Measurements from ENCODE around the gene CDH23.

- no peak for TF ChIP-seq EZH2 (IDR thresholded peaks at IDR 0.05; ENCODE audit: insufficient read depth, poor library complexity, severe bottlenecking)
- no peak for TF ChIP-seq EZH2phosphoT487 (IDR thresholded peaks at IDR 0.05; ENCODE audit: insufficient read depth, low read depth)
Observed at GRCh38 chr10:71467161-71467560, 70.4 kb downstream of the CDH23 start.

All from GM23248 (cell line).